Endothelial cell of umbilical vein (primary cell): ENCODE data around the gene SMIM33. TPM values are rescaled to one million over a fixed set of nuclear protein-coding genes. Genes with fewer than 3 reads are reported as not detected.
A peak's percentile ranks its signal among the peaks of the same experiment; 100 is the strongest.

Experiments
- BruUV-seq: library from RNA; stranded (reverse); fragments of 400-500 nt; replicated peaks from 2 replicates; lab custom pipeline; 2021; lab: Mats Ljungman, UMichigan
- CTCF ChIA-PET: fragments of 300-600, 350-600 bp; sonication (Branson Sonifier 250); formaldehyde crosslinking; loops from one replicate; lab custom pipeline; 2021; ENCODE audit warnings: antibody characterized with exemption, inconsistent platforms; lab: Charles Lee
- POLR2A ChIA-PET: fragments of 300-600, 350-600 bp; sonication (Branson Sonifier 250); formaldehyde crosslinking; loops from one replicate; lab custom pipeline; 2021; ENCODE audit warnings: antibody characterized with exemption, inconsistent platforms; lab: Charles Lee
- DNase-seq: peaks from one replicate; pipeline ENCODE4 v3.0.0-alpha.2; 2011; ENCODE audit warnings: low read depth, low spot score
- FAIRE-seq: peaks from 2 replicates; lab custom pipeline; 2011; peaks lifted over from hg19 to GRCh38; lab: Jason Lieb, UNC
- H2AFZ ChIP-seq: 2 replicates; pipeline ENCODE4 v1.6.0; 2012; ENCODE audit warnings: low read depth, low read length, control low read depth, inconsistent platforms
- H3K27ac ChIP-seq: 2 replicates; pipeline ENCODE4 v1.5.1; 2011; ENCODE audit warnings: low read depth, mild to moderate bottlenecking, control low read depth, low read length, moderate library complexity; ENCODE audit not compliant: insufficient read depth
- H3K27me3 ChIP-seq, 2 experiments: 2 replicates each; pipeline versions ENCODE4 v1.6.0 to v1.6.1; 2011; ENCODE audit warnings: low read length in 2 of 2, mixed read lengths in 1 of 2; ENCODE audit not compliant: control insufficient read depth in 2 of 2, insufficient read depth in 2 of 2
- H3K36me3 ChIP-seq, 2 experiments: 2 replicates in 1 of 2; 3 replicates in 1 of 2; pipeline ENCODE4 v1.5.1; 2011; ENCODE audit warnings: low read length in 2 of 2, mild to moderate bottlenecking in 1 of 2, moderate library complexity in 1 of 2; ENCODE audit not compliant: control insufficient read depth in 2 of 2, insufficient read depth in 2 of 2; ENCODE audit errors: extremely low read depth in 1 of 2
- H3K4me1 ChIP-seq: 3 replicates; pipeline ENCODE4 v1.5.1; 2011; ENCODE audit warnings: mild to moderate bottlenecking, low read length; ENCODE audit not compliant: control insufficient read depth, insufficient read depth; ENCODE audit errors: extremely low read depth
- H3K4me2 ChIP-seq: 2 replicates; pipeline ENCODE4 v1.6.1; 2011; ENCODE audit warnings: low read length, control low read depth, mixed read lengths; ENCODE audit not compliant: insufficient read depth
- H3K4me3 ChIP-seq, 3 experiments: fragments of 200-600 bp in 1 of 3; sonication (generic), shearing (Covaris generic) in 1 of 3; replicated peaks in 1 of 3; 2 replicates each; pipeline ENCODE4 v1.5.1; 2011 to 2016; ENCODE audit warnings: control low read depth in 3 of 3, low read length in 3 of 3, mild to moderate bottlenecking in 2 of 3, inconsistent platforms in 1 of 3, low read depth in 1 of 3, moderate library complexity in 1 of 3; ENCODE audit not compliant: insufficient read depth in 1 of 3
- H3K79me2 ChIP-seq: 2 replicates; pipeline ENCODE4 v1.6.0; 2012; ENCODE audit warnings: low read length, inconsistent platforms; ENCODE audit not compliant: control insufficient read depth, insufficient read depth
- H3K9ac ChIP-seq: replicated peaks from 2 replicates; pipeline ENCODE3; 2011; ENCODE audit warnings: low read length, control low read depth; ENCODE audit not compliant: insufficient read depth; ENCODE audit errors: extremely low read depth
- H3K9me1 ChIP-seq: replicated peaks from 3 replicates; pipeline ENCODE4 v1.6.0; 2011; ENCODE audit warnings: mild to moderate bottlenecking, low read length; ENCODE audit not compliant: control insufficient read depth, insufficient read depth; ENCODE audit errors: extremely low read depth
- H3K9me3 ChIP-seq: replicated peaks from 2 replicates; pipeline ENCODE4 v1.5.1; 2012; ENCODE audit warnings: low read length, inconsistent platforms; ENCODE audit not compliant: control insufficient read depth, insufficient read depth
- H4K20me1 ChIP-seq: replicated peaks from 2 replicates; pipeline ENCODE3; 2011; ENCODE audit warnings: mild to moderate bottlenecking, low read length; ENCODE audit not compliant: control insufficient read depth, insufficient read depth; ENCODE audit errors: extremely low read depth
- EZH2 ChIP-seq: IDR thresholded peaks from 2 replicates; pipeline ENCODE4 v1.6.1; 2012; ENCODE audit warnings: borderline replicate concordance, low read depth, mild to moderate bottlenecking, moderate library complexity, low read length, inconsistent platforms; ENCODE audit not compliant: severe bottlenecking
- FOS ChIP-seq: IDR thresholded peaks from 2 replicates; pipeline ENCODE4 v1.6.1; 2011; ENCODE audit warnings: mild to moderate bottlenecking, low read length, moderate library complexity, borderline replicate concordance; ENCODE audit not compliant: insufficient read depth
- GATA2 ChIP-seq: IDR thresholded peaks from 2 replicates; pipeline ENCODE4 v1.7.0; 2011; ENCODE audit warnings: low read depth, mild to moderate bottlenecking, moderate library complexity, mixed read lengths, low read length; ENCODE audit not compliant: insufficient read length, insufficient read depth
- JUN ChIP-seq: IDR thresholded peaks from 2 replicates; pipeline ENCODE4 v1.6.1; 2011; ENCODE audit warnings: borderline replicate concordance, low read depth; ENCODE audit not compliant: insufficient read length, insufficient read depth
- MYC ChIP-seq: IDR thresholded peaks from one replicate; pipeline ENCODE4 v1.6.1; 2011; ENCODE audit warnings: mild to moderate bottlenecking, low read depth, low read length
- POLR2A ChIP-seq: IDR thresholded peaks from 2 replicates; pipeline ENCODE4 v1.6.1; 2012; ENCODE audit warnings: low read depth, mild to moderate bottlenecking, control low read depth, low read length
- POLR2AphosphoS5 ChIP-seq: IDR thresholded peaks from 2 replicates; pipeline ENCODE4 v1.6.1; 2012; ENCODE audit warnings: low read depth, mild to moderate bottlenecking, control low read depth, low read length, moderate library complexity; ENCODE audit not compliant: insufficient read depth
- dilution Hi-C: fragments of 300-500 bp; cut with MboI; formaldehyde crosslinking; loops from one replicate; pipeline ENCODE4 v1.15.0; 2019; ENCODE audit warnings: low sequenced_read_pairs; ENCODE audit not compliant: extremely low pct_ligation_motif_present
- intact Hi-C: fragments of 100-400 bp; cut with micrococcal nuclease; formaldehyde crosslinking; loops from one replicate; pipeline ENCODE4 v1.10.0; 2022
- polyA plus RNA-seq, 4 experiments: library from polyadenylated mRNA; depleted of rRNA in 3 of 4; stranded (reverse) in 3 of 4; unstranded in 1 of 4; fragments of >200 nt; gene quantifications; 2 replicates each; pipeline versions ENCODE4 v1.2.1 to v1.2.3, GENCODE V29; 2011 to 2012; ENCODE audit warnings: missing spikeins in 1 of 4
- total RNA-seq: library from RNA; stranded (reverse); gene quantifications from 2 replicates; pipeline ENCODE4 v1.2.3, GENCODE V29; 2021
- TF ChIP-seq, protein P1 (sequence below), 2 donors: IDR thresholded peaks; 1 replicate in 1 of 2; 2 replicates in 1 of 2; pipeline ENCODE4 v1.5.1; 2011; ENCODE audit warnings: low read length in 2 of 2, mild to moderate bottlenecking in 2 of 2, moderate library complexity in 2 of 2, control low read depth in 1 of 2, inconsistent platforms in 1 of 2, low read depth in 1 of 2; ENCODE audit not compliant: insufficient read depth in 1 of 2; ENCODE audit errors: extremely low read depth in 1 of 2
- TF ChIP-seq, protein P2 (sequence below): IDR thresholded peaks from 2 replicates; pipeline ENCODE4 v1.6.1; 2011; ENCODE audit not compliant: insufficient read depth, insufficient read length

SMIM33 gene
- total and polyA plus RNA-seq, 2 donors (not counting 3 experiments of a cell fraction or from before 2014, with no cell fraction given) = not detected

DNA sequence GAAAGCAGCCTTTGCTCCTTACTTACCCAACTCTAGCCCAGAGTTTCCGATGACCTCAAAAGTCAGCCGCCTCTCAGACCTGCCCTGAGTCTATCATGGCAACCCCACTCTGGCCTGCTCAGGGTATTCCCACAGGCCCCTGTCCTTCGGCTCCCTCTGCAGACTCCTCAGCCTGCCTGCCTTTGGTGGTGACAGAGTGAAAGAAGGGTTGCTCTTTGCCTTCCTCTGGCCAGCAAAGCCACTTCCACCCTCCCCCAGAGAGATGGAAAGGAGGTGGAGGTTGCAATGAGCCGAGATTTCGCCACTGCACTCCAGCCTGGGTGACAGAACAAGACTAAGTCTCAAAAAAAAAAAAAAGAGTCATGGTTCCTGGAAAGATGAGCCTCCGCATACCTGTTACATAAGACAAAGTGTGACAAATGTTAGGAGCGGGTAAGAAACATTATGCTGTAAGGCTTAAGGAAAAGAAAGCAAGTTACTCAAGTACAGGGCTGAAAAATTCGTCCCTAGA lies 2.3 kb upstream of the SMIM33 start:
- no peak for TF ChIP-seq JUN
- TF ChIP-seq, protein P1, sequence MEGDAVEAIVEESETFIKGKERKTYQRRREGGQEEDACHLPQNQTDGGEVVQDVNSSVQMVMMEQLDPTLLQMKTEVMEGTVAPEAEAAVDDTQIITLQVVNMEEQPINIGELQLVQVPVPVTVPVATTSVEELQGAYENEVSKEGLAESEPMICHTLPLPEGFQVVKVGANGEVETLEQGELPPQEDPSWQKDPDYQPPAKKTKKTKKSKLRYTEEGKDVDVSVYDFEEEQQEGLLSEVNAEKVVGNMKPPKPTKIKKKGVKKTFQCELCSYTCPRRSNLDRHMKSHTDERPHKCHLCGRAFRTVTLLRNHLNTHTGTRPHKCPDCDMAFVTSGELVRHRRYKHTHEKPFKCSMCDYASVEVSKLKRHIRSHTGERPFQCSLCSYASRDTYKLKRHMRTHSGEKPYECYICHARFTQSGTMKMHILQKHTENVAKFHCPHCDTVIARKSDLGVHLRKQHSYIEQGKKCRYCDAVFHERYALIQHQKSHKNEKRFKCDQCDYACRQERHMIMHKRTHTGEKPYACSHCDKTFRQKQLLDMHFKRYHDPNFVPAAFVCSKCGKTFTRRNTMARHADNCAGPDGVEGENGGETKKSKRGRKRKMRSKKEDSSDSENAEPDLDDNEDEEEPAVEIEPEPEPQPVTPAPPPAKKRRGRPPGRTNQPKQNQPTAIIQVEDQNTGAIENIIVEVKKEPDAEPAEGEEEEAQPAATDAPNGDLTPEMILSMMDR (IDR thresholded peaks at IDR 0.05; ENCODE audit: extremely low read depth in 1 of 2, insufficient read depth in 1 of 2, low read depth in 1 of 2, low read length in 2 of 2) = peak in 1 of 2 donors; percentile 6
- Histone ChIP-seq H2AFZ (no peak overlapping the region), H4K20me1 (no peaks in the 10 kb centered on the region), H3K4me1 (peaks cover 12% of the 10 kb centered on the region), H3K27me3 (no peaks in the 10 kb centered on the region), H3K27ac (no peak overlapping the region), H3K36me3 (no peaks in the 10 kb centered on the region), H3K4me3 (no peak overlapping the region), H3K4me2 (no peak overlapping the region), H3K9me3 (no peaks in the 10 kb centered on the region), H3K79me2 (no peaks in the 10 kb centered on the region), H3K9ac (no peak overlapping the region), H3K9me1 (no peaks in the 10 kb centered on the region)
- CTCF ChIA-PET = interaction anchor here (1.3 kb wide), 1 partner anchor 45 kb away, joined by 3 read pairs; no protein-coding TSS in a partner anchor
- dilution Hi-C loops (no loop called here), intact Hi-C loops (no loop called here)
- FAIRE-seq (no peak), DNase-seq (no peak)
- BruUV-seq = no TSS peak
- POLR2A ChIA-PET = no interaction called here

DNA sequence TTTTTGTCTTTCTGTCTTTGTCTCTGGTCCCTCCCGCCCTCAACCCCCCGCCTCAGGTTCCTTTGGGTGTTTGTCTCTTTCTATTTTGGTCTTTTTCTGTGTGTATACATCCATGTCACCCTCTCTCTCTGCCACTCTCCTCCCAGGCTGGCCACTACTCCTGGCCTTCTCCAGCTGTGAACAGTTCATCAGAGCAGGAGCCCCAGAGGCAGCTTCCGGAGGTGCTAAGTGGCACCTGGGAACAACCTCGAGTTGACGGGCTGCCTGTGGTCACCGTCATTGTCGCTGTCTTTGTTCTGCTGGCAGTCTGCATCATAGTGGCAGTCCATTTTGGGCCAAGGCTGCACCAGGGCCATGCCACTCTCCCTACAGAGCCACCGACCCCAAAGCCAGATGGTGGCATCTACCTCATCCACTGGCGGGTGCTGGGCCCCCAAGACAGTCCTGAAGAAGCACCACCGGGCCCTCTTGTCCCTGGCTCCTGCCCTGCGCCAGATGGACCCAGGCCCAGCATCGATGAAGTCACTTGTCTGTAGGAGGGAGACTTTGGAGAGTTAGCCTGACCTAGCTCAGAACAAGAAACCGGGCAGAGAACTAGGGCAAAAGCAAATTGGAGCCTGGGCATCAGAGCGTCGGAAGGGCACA lies 1.7 kb downstream of the SMIM33 start:
- Histone ChIP-seq H3K4me2 (no peak overlapping the region), H3K4me3 (no peak overlapping the region), H2AFZ (no peak overlapping the region), H3K4me1 (peaks cover 18% of the 10 kb centered on the region), H3K9ac (no peak overlapping the region), H3K9me3 (no peaks in the 10 kb centered on the region), H3K27me3 (no peaks in the 10 kb centered on the region), H4K20me1 (no peaks in the 10 kb centered on the region), H3K79me2 (no peaks in the 10 kb centered on the region), H3K36me3 (peaks cover 2 to 17% of the 10 kb centered on the region in 2 experiments), H3K27ac (peak overlapping the region; percentile 79), H3K9me1 (no peaks in the 10 kb centered on the region)
- POLR2A ChIA-PET = interaction anchor here (1.3 to 1.8 kb wide), 2 partner anchors 10 to 13 kb away, joined by 13 to 15 read pairs; partner anchors contain the start of gene ECSCR
- TF ChIP-seq EZH2 (no peak), JUN (no peak), POLR2AphosphoS5 (no peak), FOS (no peak), POLR2A (no peak), MYC (no peak), GATA2 (no peak)
- TF ChIP-seq, protein P1 (IDR thresholded peaks at IDR 0.05; ENCODE audit: extremely low read depth in 1 of 2, insufficient read depth in 1 of 2, low read depth in 1 of 2, low read length in 2 of 2) = no peak
- TF ChIP-seq, protein P2, sequence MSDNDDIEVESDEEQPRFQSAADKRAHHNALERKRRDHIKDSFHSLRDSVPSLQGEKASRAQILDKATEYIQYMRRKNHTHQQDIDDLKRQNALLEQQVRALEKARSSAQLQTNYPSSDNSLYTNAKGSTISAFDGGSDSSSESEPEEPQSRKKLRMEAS = no peak
- dilution Hi-C loops = no loop called here
- FAIRE-seq (no peak), DNase-seq (no peak)
- intact Hi-C loops = loop anchor here (1.0 to 2.0 kb wide), 3 partner anchors 10 to 14 kb away; partner anchors contain the start of genes ECSCR and STING1
- CTCF ChIA-PET = interaction anchor here (1.0 to 2.2 kb wide), 7 partner anchors 10 to 43 kb away, joined by 3 to 16 read pairs (median 5); partner anchors contain the start of genes ECSCR and STING1
- BruUV-seq = no TSS peak
